Gastrocnemius medialis (tissue), 4 donors: Measurements from ENCODE around the gene ADARB2.
"Not testable (repeated sequence)": the region's sequence is repeated elsewhere in the genome, so short reads cannot be mapped to it uniquely, and the experiment has no call there.

ENCODE experiments used
- CTCF ChIP-seq, 5 experiments: fragments of 450-650 bp in 3 of 5; fragments of 200-600 bp in 2 of 5; sonication (generic) in 2 of 5; IDR thresholded peaks in 4 of 5; conservative IDR thresholded peaks in 1 of 5; 1 replicate in 4 of 5; 2 replicates in 1 of 5; pipeline ENCODE4 v1.5.1; 2016 to 2019; ENCODE audit warnings: antibody characterized with exemption in 5 of 5, mild to moderate bottlenecking in 3 of 5, moderate library complexity in 3 of 5
- POLR2A ChIP-seq, 2 donors: fragments of 450-650 bp; IDR thresholded peaks; one replicate each; pipeline ENCODE4 v1.6.1; 2017; ENCODE audit warnings: antibody characterized with exemption in 2 of 2, mild to moderate bottlenecking in 2 of 2, moderate library complexity in 2 of 2

GRCh38 chr10:1341052-1341451, 396.3 kb downstream of the ADARB2 start:
- TF ChIP-seq CTCF (IDR thresholded peaks at IDR 0.05 in 4 of 5, conservative IDR thresholded peaks at IDR 0.05 in 1 of 5); POLR2A (IDR thresholded peaks at IDR 0.05): not testable (repeated sequence)
